DMS114 treated with DMSO at 0.1 percent for 48 hours (cell line): Measurements from ENCODE around the gene CDK5RAP1.
"Not testable (repeated sequence)": the region's sequence is repeated elsewhere in the genome, so short reads cannot be mapped to it uniquely, and the experiment has no call there.

Experiments used
- DNase-seq: peaks from one replicate; lab custom pipeline; 2025; ENCODE audit not compliant: unreplicated experiment; lab: John Stamatoyannopoulos, UW

The CDK5RAP1 gene

DNA sequence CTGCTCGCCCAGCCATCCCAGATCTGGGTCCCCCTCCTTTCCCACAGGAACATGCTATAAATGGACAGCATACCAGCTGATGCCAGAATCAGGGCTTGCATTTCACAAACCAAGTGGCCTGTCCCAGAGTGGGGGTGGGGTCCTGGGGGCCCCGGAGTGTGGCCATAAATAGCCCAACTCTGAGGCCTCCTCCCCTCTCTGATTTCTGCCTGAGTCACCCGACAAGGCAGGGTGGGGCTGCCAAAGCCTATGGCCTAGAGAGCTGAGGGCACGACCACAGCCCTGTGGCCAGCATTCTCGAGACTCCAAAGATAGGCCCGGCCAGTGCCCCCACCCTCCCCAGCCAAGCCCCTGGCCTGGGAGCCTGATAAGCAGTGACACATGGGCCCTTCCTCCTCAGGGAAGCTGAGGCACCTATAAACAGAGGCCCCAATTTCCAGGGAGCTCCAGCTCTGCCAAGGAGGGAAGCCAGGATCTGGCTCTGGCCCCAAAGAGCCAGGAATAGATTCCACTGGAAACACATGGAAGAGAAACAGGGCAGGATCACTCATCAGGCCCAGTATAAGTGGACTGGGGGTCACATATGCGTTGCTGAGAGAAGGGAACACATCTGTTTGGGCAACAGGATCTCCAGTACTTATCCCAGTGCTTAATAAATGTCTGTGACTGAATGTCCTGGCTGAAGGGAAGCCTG lies 22.0 kb upstream of the CDK5RAP1 start:
- no peak for DNase-seq

- no peak for DNase-seq
These were observed 18.0 kb upstream of the CDK5RAP1 start for GRCh38 chr20:33419140-33419974.

- no peak for DNase-seq
These were observed 16.7 kb upstream of the CDK5RAP1 start for GRCh38 chr20:33418033-33418432.

DNA sequence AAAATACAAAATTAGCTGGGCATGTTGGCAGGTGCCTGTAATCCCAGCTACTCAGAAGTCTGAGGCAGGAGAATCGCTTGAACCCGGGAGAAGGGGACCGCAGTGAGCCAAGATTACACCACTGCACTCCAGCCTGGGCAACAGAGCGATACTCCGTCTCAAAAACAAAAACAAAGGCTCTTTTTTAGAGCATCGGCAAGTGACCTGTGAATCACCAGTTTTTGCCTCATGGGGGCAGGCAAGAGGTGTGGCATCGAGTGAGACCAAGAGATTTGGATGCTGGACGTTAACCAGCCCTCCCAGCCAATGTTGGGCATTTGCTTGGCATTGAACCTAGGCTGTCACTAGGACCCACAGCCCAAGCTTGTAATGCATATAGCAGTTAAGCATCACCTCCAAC lies 14.6 kb upstream of the CDK5RAP1 start:
- DNase-seq = no peak

- DNase-seq = no peak
These were observed 11.1 kb upstream of the CDK5RAP1 start for GRCh38 chr20:33412484-33412838.

GRCh38 chr20:33411711-33412483 lies 10.6 kb upstream of the CDK5RAP1 start:
- no peak for DNase-seq

DNA sequence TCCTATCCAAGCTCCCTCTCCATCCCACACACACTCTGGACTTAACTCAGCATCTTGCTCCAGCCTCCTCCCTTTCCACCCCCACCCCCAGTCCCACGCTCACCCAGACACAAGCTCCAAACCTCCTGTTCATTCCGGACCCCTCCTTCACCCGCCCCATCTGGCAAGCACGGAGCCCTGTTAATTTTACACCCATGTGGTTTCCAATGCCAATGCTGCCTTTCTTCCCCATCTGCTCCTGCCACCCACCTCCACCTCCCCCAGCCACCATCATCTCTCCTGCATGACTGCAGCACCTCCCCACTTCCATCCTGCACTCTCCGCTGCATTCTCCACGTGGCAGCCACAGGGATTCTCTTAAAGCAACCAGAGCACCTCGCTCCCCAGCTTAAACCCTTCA lies 9.9 kb upstream of the CDK5RAP1 start:
- DNase-seq = no peak

GRCh38 chr20:33410081-33410742 lies 8.9 kb upstream of the CDK5RAP1 start:
- no peak for DNase-seq

GRCh38 chr20:33408716-33409654 lies 7.7 kb upstream of the CDK5RAP1 start:
- DNase-seq = no peak

- no peak for DNase-seq
These were observed 7.0 kb upstream of the CDK5RAP1 start for GRCh38 chr20:33408313-33408712.

- no peak for DNase-seq
These were observed 6.5 kb upstream of the CDK5RAP1 start for GRCh38 chr20:33407796-33408195.

GRCh38 chr20:33407251-33407650 lies 5.9 kb upstream of the CDK5RAP1 start:
- no peak for DNase-seq

DNA sequence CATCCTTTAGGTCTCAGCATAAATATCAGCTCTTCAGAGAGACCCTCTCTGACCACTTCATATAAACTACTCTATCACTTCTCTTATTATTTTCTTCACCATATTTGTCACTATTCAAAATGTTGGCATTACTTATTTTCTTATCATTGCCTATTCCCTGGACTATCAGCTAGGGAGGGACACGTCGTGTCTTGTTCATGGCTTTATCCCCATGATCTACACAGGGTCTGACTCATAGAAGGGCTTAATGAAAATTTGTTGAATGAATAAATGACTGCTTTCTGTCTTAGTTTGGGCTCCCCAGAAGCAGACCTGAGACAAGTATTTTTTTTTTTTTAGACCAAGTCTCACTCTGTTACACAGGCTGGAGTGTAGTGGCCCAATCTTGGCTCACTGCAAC lies 3.0 kb upstream of the CDK5RAP1 start:
- DNase-seq = no peak

GRCh38 chr20:33401921-33402369 lies 626 bp upstream of the CDK5RAP1 start:
- DNase-seq = no peak

GRCh38 chr20:33400812-33401183 lies 521 bp downstream of the CDK5RAP1 start:
- no peak for DNase-seq

DNA sequence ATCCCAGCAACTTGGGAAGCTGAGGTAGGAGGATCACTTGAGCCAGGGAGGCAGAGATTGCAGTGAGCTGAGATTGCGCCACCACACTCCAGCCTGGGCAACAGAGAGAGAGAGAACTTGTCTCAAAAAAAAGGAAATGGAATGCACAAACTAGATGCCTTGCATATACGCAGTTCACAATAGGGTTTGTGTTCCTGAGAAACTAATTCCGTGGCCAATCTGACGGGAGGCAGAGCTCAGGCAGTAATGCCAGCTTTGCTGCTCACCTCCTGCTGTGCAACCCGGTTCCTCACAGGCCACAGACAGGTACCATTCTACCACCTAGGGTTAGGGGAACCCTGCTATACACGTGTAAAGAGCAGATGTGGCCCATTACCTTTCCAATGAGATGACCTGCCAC lies 1.4 kb downstream of the CDK5RAP1 start:
- DNase-seq = no peak

- DNase-seq = no peak
These were observed 6.6 kb downstream of the CDK5RAP1 start for GRCh38 chr20:33394718-33395117.

- no peak for DNase-seq
These were observed 7.7 kb downstream of the CDK5RAP1 start for GRCh38 chr20:33393609-33394008.

GRCh38 chr20:33391722-33392415 lies 9.4 kb downstream of the CDK5RAP1 start:
- no peak for DNase-seq

GRCh38 chr20:33389326-33389725 lies 12.0 kb downstream of the CDK5RAP1 start:
- not testable (repeated sequence) for DNase-seq
